Right renal cortex interstitium (tissue), 3 donors: ENCODE results near the gene ADSL. TPM values are rescaled to one million over a fixed set of nuclear protein-coding genes. Genes with fewer than 3 reads are reported as not detected.
A peak's percentile ranks its signal among the peaks of the same experiment; 100 is the strongest.
"Not testable (repeated sequence)": the region's sequence is repeated elsewhere in the genome, so short reads cannot be mapped to it uniquely, and the experiment has no call there.

ENCODE experiments used
- DNase-seq, 3 donors: peaks; one replicate each; pipeline ENCODE4 v3.0.0-alpha.2; 2013; ENCODE audit warnings: low read depth in 3 of 3, low spot score in 2 of 3
- polyA plus RNA-seq, 3 donors: library from polyadenylated mRNA; unstranded; fragments of 120-200 nt; gene quantifications; one replicate each; pipeline ENCODE4 v1.2.1, GENCODE V29; 2013; ENCODE audit not compliant: insufficient read length in 3 of 3

ADSL gene
- 100 to 1,000 TPM; 104 to 109 (median 104) TPM for polyA plus RNA-seq

DNA sequence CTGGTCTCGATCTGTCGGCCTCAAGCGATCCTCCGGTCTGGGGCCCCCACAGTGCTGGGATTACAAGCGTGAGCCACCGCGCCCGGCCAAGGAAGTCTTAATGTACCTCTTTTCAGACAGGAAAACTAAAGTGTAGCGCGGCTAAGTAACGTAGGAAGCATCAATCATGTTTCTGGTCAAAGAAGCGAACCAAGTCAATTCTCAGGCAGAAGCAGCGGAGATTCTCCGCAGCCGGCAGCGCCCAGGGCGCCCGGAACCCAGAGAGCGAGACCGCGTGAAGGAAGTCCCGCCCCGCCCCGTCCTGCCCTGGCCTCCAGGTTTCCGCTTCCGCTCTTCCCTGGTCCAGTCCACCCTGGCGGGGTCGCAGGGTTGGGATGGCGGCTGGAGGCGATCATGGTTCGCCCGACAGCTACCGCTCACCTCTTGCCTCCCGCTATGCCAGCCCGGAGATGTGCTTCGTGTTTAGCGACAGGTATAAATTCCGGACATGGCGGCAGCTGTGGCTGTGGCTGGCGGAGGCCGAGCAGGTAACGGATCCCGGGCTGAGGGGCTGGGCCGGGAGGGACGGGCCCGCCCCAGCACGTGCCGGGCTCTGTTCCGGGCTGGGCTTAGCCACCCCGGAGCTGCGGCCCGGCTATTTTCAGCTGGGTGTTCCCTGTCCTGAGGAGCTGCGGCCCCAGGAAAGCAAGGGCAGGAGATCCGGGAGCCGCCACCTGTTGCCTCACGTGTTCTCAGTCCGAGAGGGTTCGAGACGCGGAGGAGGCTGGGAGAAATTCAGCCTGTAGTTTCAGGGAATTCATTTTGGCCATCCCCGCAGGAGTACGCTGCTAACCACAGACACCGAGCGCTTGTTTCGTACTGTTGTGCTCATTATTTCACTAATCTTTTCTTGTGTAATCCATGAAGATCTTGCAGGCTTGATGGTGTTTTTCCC, at the start of gene ADSL:
ADSL (plus strand) TSS at position 316 of the 934 bp plus-strand sequence; CDS start at position 375, 59 bp downstream.
- DNase-seq: peak; percentile 68 to 81 (median 80)

GRCh38 chr22:40300316-40300715, 46.0 kb upstream of the ADSL start:
- no peak for DNase-seq

- no peak for DNase-seq
Measured at GRCh38 chr22:40300884-40301672, 45.2 kb upstream of the ADSL start.

GRCh38 chr22:40302149-40302548, 44.2 kb upstream of the ADSL start:
- DNase-seq: no peak

DNA sequence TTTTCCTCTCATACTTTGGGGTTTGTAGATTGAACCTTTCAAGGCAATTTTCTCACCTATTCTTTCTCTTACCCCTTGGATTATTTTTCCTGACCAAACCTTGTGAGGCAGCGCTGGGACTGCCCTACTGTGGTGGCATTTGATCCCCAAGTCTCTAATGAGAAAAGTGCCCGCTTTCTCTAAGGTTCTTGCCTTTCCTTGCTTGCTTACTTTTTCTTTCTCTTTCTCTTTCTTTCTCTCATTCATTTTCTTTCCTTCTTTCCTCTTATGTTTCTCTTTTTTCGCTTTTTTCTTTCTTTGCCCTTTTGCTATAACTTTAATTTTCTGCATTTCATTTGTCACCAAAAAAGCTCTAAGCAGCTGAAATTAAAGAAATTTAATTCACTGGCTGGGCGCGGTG, 40.7 kb upstream of the ADSL start:
- no peak for DNase-seq

- no peak for DNase-seq
Measured at GRCh38 chr22:40308999-40309573, 37.2 kb upstream of the ADSL start.

- no peak for DNase-seq
Measured at GRCh38 chr22:40309631-40310030, 36.7 kb upstream of the ADSL start.

DNA sequence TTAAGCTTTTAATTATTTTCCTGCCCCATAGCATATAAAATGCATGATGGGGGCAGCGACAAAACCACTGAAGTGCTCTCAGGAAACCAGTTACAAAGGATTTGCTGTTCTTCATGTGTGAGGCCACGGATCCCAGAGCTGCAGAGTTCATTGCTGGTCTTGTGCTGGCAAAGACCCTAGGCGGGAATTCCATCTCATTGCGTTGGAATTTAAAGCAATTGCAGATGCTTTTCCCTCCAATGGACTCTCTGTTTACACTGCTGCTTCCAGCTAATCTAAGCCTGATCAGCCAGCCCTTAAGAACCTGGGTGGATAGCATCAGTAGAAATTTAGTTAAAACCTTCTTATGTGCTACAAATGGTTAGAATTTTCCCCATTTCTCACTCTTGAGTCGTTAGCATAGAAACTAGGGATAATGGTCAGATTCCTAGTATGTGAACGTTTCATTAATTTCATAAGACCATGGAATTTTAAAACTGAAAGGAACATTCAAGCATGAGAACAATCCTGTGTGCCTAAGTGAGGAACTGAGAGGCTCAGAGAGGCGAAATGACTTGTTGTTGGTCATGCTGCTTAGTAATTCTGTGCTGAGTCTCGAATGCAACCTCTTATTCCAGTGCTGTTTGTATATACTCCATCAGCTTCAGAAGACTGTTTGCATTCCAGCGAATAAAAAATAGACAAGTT, 36.1 kb upstream of the ADSL start:
- no peak for DNase-seq

DNA sequence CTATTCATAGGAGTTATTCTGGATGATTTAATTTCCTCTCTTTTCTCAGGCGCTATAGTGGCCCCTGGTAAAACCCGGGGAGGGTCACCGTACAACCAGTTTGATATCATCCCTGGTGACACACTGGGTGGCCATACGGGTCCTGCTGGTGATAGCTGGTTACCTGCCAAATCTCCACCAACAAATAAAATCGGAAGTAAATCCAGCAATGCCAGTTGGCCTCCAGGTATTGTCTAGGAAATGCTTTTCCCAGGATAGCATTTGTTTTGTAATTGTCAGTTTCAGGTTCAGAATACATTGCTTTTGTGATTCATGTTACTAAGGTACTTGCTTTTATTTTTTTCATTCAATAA, 35.6 kb upstream of the ADSL start:
- no peak for DNase-seq

- DNase-seq: not testable (repeated sequence)
Measured at GRCh38 chr22:40311646-40312045, 34.7 kb upstream of the ADSL start.

GRCh38 chr22:40312050-40312449, 34.2 kb upstream of the ADSL start:
- DNase-seq: peak in 1 of 3 donors; percentile 16

- DNase-seq: no peak
Measured at GRCh38 chr22:40313007-40313406, 33.3 kb upstream of the ADSL start.

GRCh38 chr22:40314041-40314440, 32.3 kb upstream of the ADSL start:
- no peak for DNase-seq

- no peak for DNase-seq
Measured at GRCh38 chr22:40320687-40321086, 25.6 kb upstream of the ADSL start.

DNA sequence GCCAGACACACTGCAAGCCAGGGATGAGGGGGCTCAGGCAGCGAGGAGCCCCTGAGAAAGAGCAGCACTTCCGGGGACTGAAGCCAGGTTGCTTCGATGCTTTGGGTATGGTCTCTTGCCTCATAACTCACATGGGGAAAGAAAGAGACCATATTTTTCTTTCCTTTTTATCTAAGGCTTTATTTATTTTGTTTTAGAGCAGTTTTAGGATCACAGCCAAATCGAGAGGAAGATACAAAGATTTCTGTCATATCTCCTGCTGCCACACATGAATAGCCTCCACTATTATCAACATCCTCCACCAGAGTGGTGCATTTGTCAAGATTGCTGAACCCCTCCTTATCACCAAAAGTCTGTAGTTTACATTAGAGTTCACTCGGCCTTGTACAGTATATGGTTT, 24.3 kb upstream of the ADSL start:
- DNase-seq: no peak

GRCh38 chr22:40322818-40323447, 23.4 kb upstream of the ADSL start:
- no peak for DNase-seq

GRCh38 chr22:40323681-40324171, 22.6 kb upstream of the ADSL start:
- no peak for DNase-seq

GRCh38 chr22:40324468-40325305, 21.6 kb upstream of the ADSL start:
- DNase-seq: no peak

- no peak for DNase-seq
Measured at GRCh38 chr22:40325315-40325714, 21.0 kb upstream of the ADSL start.
